GM19043 (cell line): ENCODE data around the gene NSMCE1.

ENCODE experiments used
- ATAC-seq: cut with Tn5 transposase; IDR thresholded peaks from one replicate; pipeline ENCODE4 v1.9.1; 2021; ENCODE audit warnings: low read depth; ENCODE audit not compliant: unreplicated experiment

Gene NSMCE1

DNA sequence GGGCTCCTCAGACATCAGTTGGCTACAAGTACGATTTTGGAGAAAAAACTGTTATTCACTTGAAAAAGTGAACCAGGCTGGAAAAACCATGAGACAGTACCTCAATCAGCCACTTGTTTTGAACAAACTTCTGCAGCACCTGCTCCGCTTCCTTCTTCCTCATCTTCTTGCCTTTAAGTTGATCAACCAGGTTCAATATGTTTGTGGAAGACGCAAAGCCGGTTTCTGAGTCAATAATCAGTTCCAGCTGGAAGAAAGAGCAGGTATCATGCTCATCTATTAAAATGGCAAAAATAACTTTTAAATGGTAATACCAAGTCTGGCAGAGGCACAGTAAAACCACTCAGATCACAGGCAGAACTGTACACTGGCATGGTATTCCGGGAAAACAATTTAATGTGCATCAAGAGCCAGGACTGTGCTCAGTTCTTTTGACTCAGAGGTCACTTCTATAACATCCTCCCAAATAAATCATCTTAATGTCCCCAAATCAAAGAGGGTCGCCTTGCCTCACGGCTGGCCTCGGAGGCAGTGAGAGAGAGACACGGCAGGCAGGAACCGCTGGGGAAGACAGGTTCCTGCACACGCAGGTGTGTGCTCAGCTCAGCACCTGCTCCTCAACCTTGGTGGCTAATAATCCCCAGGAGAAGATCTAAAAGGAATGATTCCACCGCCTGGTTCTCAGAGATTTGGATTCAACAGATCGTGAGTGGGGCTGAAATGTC lies 35.5 kb downstream of the NSMCE1 start:
- ATAC-seq: no peak

DNA sequence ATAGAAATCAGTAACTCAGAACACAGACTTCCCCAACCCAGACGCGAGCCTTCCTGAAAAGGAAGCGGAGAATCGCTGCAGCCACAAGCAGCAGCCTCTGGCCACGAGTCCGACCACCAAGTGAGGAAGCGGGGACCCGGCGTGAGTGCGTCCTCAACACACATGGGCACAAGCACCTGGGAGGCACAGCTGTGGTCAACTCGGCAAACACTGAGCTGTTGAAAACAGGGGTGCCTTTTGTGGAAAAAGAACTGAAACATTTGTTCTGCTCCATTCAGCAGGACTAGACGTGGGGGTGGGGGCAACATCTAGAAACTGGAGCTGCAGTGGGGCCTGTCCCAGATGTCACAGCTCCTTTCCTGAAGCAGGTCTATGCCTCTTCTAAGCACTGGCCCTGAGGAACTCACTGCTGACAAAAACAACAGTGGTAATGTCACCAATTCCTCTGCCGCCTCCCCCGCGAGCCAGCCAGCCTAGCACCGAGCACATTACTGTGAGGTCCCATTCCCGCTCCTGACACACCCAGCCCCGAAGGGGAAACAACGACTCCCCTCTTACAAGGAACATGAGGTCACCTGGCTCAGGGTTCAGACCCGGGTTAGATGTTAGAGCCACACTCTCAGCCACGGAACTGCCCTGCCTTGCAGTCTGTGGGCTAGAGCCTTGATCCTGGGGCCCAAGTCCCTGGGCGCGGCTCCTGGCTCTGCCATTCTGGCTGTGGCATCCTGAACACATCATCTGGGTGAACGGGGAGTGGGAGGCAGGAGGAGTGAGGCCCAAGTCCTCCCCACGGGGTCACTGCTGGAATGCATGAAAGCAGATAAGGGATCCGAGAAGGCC lies 36.3 kb downstream of the NSMCE1 start:
- ATAC-seq: peak; percentile 55

DNA sequence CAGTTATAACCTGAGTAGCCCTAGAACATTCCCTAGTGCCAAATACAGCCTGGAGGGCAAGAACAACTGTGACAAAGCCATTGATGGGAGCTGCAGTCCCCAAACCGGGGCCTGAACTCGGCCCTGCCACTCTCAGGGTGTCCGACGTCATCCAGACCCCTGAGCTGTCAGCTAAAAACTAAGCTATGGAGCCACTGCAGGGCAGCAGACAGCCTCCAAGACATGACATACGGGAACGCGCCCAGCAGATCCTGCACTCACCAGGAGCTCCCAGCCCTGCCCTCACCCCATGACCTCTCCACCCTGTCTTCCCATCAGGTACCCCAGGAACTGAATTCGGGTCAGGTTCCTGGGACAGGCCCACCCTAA lies 36.9 kb downstream of the NSMCE1 start:
- no peak for ATAC-seq

DNA sequence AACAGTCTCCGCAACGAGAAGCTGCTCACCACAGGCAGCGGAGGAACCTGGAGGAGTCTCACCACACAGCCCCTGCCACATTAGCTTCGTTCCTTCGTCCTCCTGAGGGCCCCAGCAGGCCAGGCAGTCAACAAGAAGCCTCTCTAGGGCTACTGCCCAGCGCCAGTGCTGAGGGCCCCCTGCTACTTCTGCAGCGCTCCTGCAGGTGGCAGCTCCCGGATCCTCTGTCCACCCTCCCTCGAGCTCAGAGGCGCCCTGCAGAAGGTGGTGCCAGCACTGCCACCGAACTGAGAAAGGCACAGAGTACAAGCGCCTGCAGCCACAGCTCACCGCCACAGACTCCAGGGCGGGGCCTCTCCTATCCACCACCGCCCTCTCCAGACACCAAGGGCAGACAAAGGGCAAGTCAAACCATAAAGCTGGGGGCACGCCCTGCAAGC lies 38.0 kb downstream of the NSMCE1 start:
- no peak for ATAC-seq

DNA sequence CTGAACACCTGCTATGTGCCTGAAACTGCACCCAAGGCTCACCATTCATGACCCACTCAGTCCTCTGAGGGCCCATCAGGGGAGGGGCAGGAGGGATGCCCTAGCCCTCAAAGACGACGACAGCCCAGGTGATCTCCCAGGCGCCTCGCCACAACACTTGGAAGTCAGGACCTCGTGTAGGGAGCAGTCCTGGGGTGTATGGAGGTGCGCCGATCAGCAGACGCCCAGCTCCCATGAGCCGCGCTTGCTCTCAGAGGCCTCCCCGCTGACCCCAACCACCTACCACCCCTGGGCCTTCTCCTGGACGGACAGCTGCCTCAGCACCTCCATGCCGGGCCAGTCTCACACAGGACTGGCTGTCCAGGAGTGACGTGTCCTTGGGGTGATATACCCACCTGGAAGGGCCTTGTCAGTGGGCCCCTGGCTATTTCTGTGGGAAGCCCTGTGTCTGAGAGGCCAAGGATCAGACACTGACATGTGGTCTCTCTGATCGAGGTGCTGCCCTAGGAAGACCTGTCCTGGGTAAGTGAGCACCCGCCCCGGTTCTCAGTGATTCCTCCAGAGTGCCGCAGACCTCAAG lies 38.6 kb downstream of the NSMCE1 start:
- ATAC-seq: no peak

DNA sequence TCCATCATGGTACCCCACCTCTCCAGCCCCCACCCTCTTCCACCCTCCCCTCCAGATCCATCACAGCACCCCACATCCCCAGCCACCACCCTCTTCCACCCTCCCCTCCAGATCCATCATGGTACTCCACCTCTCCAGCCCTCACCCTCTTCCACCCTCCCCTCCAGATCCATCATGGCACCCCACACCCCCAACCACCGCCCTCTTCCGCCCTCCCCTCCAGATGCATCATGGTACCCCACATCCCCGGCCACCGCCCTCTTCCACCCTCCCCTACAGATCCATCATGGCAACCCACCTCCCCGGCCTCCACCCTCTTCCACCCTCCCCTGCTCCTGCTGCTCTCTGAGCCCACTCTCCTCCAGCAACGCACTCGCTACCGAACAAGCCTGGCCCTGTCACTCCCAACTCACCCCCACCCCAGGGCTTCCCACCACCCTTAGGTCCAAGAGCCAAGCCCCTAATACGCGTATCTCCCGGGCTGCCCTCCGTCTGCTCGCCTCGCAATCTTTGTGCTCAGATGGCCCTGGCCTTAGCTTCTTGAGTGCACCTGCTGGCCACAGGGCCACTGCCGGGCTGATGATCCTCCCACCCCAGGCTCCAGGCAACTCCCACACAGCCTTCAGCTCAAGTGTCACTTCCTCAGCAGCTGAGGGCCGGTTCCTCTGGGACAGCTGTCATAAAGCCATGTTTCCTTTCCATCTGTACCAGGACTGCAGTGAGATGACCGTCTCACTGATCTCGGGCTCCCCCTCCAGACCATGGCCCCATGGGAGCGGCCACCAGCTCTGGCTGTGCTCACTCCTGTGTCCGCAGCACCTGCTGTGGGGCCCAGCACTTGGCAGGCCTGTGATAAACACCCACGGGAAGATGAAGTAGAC lies 39.7 kb downstream of the NSMCE1 start:
- no peak for ATAC-seq

DNA sequence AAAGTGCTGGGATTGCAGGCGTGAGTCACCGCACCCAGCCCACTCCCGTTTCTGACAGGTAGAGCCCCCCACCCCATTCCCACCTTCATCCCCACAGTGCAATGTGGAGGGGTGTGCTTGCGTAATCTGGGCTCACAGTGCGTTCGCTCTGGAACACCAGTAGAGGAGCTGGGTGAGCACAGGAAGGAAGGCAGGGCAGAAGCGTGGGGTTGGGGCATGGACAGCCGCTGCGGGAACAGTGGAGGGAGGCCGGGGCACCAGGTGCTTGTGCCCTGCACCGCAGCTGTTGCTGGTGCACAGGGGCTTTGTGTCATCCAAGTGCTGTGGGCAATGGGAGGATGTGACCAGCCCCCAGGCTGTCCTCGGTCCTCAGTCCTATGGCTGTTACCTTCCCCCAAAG lies 40.5 kb downstream of the NSMCE1 start:
- ATAC-seq: no peak

DNA sequence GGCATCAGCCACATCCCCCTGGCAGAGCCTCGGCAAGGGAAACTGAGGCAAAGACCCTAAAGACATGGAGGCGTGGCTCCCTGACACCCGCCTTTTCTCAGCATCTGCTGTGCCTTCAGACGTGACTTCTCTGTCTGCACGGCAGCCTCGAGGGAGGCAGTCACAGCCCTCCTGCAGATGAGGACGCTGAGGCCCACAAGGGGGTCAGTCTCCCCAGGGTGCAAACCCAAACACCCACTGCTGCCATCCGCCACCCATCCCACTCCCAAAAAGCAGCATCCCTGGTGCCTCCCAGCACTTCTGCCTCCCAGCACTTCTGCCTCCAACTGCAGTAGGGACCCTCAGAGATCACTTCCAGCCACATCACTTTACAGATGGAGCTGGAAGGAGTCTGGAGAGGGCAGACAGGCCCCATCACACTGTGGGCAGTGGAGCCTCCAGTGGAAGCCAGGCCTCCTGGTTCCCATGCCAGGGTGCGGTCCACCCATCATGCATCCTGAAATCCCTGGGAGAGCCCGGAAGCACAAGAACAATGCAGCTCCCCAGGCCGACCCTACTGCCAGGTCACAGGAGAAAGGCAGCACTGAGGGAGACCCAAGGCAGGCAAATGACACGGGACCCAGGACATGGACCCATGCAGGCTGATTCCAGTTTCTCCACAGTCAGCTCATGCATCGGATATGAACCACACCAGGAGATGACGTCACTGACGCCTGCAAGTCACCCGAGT lies 41.4 kb downstream of the NSMCE1 start:
- ATAC-seq: no peak

DNA sequence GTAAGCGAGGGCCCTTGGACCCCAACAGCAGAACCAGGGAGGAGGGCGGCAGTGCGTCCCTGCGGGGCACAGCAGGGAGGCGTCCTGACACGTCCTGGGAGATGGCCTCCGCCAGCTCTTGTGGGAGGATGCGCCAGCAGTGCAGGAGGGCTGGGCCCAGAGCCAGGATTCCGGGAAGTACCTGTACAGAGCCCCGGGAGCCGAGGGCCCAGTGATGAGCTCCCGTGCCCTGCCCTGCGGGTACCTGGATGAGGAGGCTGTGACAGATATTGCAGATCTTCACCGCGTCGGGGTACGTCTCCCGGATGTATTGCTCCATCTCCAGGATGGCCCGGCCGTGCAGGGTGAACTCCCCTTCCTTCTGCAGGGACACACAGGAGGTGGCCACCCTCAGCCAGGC lies 42.1 kb downstream of the NSMCE1 start:
- ATAC-seq: no peak

DNA sequence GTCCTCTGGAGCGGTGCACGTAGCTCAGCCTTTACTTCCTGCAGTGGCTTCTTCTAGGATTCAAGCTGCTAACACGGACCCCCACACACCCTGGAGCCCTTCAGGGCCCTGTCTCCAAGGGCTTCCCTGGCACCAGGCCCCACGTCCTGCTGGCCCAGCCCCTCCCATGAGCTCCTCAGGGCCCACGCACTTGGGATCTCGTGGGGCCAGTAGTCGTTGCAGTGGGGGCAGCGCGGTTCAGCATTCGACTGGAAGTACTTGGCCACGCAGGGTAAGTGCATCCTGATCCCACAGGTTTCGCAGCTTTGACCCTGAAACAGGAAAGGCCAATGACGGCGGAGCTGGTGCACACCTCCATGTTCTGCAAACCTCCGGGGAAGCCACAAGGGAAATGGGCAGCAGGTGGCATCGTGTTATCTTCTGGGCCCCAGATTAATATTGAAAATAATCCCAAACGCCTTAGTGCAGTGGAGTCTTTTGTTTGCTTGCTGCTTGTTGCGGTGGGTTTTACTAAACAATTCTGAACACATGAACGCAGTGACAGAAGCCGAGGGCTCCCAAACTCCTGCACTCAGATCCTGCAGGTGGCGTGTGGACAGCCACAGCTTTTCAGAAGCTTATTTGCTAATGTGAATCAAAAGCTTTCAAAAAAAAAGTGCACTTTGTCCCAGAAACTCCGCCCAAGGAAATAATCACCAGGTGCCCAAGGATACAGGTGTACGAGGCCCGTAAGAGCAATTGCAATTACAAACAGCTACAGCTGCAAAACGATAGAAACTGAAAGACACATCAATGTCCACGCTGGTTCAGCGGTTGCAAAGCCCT lies 42.8 kb downstream of the NSMCE1 start:
- no peak for ATAC-seq

DNA sequence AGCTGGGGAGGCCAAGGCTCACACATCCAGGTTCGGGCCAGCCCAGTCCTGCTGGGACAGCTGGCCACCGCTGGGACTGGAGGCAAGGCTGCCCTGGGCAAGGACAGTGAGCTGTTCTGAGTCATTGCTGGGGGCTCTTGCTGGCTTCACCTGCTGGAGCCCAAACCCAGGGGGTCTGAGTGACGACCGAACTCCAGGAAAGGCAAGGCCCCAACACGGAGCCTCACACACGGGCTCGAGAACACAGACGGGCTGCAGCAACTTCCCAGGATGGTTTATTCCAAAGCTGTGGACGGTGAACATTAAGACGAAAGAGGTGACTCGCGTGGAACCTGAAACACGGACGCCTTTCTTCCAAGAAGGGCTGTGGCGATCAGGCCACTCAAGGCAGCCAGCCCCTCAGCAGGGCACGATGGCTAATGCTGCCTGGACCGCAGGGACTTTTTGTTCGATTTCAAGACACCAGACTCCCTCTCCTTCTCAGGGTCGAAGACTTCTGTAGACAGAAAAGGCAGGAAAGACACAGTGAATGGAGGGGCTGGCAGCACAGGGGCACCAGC lies 43.8 kb downstream of the NSMCE1 start:
- no peak for ATAC-seq

DNA sequence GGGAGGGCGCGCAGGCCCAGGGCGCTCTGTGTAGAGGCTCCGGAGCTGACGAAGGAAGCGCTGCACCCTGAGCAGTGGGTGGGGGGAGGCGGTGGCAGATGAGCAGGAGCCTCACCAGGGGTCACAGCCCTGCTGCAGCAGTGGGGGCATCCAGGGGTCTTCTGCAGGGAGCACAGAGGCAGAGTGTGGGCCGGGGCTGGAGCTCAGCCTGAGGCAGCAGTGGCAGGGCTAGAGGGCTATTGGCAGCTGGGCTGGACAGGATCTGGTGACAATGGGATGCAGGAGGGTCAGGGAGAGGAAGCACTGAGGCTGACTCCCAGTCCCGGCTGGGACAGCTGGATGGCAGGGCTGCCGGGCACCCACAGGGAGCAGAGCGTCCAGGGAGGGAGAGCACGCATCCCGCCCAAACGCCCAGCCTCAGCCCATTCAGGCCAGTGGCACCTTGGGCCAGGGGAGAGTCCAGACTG lies 44.3 kb downstream of the NSMCE1 start:
- no peak for ATAC-seq

DNA sequence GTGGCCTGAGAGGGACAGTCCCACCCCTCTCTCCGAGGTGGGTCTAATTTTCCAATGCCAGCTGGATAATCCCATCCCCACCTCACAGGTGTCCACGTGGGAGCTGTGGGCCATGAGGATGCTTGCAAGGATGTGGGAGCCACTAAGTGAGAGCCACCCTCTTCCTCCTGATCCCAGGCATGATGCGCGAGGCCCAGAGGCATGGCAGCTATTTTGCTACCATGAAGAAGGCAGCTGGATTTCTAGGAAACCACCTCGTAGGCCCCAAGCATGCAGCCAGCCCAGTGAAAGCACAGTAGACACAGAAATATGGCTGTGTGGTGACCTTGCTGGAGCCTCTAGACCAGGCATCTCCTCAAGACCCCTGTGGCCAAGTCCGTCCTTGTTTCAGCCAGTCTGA lies 44.9 kb downstream of the NSMCE1 start:
- no peak for ATAC-seq

DNA sequence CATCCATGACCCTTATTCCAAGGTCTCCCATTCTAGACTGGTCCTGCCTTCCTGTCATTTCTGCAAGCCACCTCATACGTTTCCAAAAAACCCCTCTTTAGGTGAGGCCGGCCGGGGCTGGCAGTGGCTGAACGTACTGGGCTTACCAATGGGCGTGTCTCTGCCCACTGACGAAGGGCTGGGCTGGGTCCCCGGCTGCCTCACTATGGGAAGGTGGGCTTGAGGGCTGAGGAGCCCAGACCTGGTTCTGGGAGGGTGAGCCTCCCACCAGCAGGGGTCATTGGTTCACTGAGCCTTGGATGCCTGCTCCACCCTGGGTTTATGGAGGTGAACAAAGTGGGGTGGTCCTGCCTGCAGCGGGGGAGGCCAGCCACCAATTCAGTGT lies 45.4 kb downstream of the NSMCE1 start:
- no peak for ATAC-seq

DNA sequence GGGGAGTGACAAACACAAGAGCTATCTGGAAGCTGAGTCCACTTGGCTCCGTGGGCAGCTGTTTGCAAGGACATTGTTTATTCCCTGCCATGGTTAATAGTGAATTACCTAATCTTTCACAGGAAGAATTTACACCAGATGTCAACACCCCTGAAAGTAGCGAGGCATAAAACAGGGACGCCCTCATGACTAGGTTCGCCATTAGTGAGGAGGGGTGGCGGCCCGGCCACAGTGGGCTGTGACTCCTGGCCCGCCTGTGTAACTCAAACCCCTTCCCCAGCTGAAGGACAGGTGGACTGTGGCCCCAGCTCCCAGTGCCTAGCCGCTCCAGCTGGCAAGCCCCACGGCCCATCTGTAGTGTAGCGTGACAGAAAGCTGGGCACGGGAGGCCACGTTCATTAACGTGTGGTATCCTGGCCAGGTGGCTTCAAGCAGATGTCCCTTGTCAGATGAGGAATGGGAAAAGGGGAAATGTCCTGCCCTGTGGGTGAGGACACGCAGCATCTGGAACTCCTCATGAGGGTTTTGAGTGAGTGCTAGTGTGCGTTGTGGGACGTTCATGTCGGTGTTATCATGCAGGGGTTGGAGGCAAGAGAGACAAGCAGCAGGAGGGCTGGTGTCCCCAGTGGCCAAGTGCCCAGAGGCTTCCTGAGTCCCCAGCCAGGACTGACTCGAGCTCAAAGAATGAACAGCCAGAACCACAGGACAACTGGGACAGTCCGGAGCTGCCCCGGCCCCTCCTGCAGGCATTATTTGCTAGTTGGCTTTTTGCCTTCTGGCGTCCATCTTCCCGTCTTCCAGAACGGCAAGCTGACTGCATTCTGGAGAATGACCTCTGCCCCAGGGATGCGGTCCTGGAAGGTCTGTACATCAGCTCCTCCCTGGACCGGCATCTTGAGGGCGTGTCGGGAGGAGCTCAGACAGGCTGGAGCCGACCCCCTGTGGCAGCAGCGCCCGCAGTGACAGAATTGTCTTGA lies 46.0 kb downstream of the NSMCE1 start:
- no peak for ATAC-seq

DNA sequence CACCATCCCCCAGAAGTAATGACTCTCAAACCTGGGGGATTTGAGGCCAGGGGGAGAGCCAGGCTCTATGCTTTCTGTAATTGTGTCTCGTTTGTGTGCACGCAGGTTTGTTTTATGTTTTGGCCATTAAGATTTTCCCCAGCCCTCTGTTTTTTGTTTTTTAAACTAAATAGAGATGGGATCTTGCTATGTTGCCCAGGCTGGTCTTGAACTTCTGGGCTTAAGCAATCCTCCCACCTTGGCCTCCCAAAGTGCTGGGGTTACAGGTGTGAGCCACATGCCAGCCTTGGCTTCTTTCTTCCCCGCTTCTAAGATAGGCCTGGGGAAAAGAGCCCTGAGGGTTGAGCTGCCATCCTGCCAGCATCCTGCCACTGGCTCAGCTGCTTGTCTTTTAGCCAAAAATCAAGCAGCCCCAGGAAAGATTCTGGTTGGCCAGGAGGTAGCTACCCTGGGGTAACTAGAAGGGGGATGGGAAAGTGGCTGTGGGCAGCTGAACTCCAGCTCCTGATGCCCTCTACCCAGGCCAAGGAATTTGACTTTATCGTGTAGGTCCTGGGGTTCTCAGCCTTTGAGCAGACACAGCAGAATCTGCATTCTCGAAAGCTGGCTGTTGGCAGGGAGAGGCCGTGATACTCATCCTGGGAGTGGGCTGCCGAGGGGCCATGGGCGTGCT lies 46.9 kb downstream of the NSMCE1 start:
- no peak for ATAC-seq

DNA sequence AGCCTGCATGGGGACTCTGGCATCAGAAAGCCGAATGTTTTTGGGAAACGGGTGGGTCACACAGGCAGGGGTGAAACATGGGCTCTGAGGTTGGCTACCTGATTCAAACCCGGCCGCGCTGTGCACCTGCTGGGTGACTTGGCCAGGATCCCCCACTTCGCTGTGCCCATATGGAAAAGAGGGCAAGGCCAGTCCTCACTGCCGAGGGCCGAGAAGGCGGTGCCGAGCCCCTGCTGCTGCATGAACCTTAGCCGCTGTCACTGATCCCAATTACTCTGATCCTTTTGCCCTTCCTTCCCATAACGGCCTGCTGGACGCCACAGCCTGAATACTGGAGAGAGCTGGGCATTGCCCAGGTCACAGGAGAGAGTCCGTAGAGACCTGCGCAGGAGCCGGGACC lies 47.6 kb downstream of the NSMCE1 start:
- ATAC-seq: no peak
